HG02981 (cell line): ENCODE measurements around the gene MLLT6.
"Not testable (repeated sequence)": the region's sequence is repeated elsewhere in the genome, so short reads cannot be mapped to it uniquely, and the experiment has no call there.

ENCODE experiments used
- ATAC-seq: cut with Tn5 transposase; IDR thresholded peaks from one replicate; pipeline ENCODE4 v1.9.1; 2021; ENCODE audit warnings: mild to moderate bottlenecking, moderate library complexity; ENCODE audit not compliant: unreplicated experiment

MLLT6 gene

DNA sequence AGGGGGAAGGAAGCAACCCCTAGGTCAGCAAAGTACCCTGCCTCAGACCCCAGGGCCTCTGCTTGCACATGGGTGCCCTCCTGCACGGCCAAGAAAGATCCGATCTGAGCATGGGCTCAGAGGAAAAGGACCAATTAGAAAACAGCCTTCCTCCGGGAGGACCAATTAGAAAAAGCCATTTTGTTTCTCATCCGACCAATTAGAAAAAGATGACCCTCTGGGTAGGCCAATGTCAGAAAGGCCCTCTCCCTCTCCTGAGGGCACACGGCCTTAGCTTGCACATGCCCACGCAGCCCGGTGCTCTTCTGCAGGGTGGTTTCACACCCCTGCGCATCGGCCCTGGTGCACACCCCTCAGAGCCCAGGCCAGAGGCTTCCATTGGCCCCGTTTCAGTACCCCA is 20.0 kb downstream of the MLLT6 start:
- no peak for ATAC-seq

DNA sequence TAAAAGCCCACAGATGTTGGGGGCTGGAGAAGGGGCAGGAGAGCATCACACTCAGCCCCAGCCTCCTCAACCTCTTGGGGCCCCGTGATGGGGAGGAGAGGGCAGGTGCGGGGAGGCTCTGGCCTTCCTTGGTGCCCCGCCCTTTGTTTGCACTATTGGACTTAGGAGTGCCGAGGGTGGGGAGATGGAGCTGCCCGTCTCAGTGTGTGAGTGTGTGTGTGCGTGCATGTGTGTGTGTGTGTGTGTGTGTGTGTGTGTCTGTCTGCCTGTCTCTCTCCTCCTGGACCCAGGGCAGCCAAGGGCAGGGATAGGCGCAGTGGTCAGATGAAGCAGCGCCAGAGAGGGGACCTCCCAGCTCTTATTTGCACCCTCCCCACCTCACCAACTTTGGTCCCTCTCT is 21.1 kb downstream of the MLLT6 start:
- ATAC-seq = not testable (repeated sequence)

DNA sequence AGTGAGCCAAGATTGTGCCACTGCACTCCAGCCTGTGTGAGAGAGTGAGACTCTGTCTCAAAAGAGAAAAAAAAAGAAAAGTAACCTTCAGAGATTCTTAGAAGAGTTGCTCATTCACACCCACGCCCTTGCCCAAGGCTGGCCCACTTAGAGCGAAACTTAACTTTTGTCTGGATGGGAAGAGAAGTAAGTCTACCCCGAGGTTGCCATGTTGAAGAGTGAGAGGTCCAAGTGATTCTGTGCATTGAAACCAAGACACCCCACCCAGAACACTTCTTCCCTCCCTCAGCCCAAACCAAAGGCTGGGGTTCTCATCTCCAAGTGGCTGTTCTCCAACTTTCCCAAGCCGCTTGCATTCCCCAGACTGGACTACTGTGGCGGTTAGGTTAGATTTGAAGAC is 22.7 kb downstream of the MLLT6 start:
- ATAC-seq = no peak

DNA sequence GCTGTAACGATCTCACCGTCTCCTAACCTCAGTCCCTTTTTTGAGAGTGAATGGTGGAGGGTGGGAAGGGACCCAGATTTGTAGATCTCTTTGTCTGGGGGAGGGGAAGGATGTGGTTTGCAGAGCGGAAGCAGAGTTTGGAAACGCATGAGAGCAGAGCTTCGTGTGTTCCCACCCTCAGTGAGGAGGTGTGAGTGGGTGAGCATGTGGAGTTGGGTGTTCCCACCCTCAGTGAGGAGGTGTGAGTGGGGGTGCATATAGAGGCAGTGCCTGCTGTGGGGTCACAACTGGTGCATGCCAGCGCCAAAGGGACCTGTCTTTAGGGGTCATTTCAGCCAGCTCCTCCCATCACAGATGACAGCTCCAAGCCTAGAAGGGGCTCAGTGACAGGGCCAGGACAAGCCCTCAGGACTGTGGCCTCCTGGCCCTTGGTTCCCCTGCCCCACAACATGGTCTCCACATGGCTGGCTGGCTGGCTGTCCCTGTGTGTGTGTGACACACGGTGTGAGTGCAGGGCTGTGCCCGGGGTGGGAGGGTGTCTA is 23.3 kb downstream of the MLLT6 start:
- no peak for ATAC-seq

DNA sequence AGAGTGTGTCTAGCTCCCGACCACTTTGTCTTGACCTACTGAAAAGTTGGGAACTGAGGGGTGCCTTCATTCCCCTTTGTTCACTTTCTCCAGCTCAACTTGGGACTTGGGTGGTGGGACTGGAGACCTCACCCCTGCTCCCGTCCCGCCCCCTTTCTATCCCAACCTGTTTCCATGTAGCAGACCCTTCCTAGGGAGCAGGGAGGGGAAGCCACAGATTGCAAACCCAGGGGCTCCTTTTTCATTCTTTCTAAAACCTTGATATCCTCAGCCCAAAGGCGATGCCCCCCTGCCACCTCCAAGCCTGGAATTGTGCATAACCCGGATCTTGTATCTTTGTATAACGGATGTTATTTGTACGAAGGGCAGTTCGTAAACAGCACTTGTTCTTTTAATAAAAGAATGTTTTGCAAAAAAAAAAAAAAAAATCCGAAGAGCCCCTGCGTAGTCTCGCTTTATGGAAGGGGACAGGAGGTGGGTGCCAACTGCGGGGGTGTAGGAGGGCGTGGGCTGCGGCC is 24.4 kb downstream of the MLLT6 start:
- ATAC-seq = no peak

DNA sequence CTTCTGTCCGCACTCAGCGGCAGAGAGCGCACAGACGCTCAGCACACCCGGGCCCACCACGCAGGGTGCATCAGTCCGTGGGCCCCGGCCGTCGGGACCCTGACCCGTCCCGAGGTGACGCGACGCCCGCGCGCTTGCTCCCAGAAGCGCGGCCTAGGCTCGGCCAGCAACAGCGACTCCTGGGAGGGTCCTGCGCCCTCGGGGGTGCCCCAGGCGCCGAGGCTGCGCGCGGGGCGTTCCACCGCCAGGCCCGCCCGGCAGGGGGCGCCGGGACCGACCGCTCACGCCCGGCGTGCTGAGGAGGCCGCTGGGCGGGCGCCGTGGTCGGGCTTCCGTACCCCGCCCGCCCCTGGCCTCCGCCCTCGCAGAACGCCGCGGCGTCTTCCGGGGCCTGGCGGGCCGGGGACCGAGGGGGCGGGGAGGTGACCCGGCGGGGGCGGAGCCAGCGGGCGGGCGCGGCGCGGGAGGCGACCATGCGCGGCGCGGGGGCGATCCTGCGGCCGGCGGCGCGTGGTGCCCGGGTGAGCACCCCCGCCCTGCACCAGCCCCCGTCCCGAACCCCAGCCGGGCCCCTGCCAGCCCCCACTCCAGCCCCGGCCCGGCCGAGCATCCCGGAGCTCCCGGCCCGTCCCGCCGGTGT is 24.9 kb downstream of the MLLT6 start, which contains the start of gene CISD3:
TSS of gene CISD3 (plus strand) at position 456 of the 640 bp plus-strand sequence. CDS start at position 474, 18 bp downstream.
- ATAC-seq = peak; percentile 70

DNA sequence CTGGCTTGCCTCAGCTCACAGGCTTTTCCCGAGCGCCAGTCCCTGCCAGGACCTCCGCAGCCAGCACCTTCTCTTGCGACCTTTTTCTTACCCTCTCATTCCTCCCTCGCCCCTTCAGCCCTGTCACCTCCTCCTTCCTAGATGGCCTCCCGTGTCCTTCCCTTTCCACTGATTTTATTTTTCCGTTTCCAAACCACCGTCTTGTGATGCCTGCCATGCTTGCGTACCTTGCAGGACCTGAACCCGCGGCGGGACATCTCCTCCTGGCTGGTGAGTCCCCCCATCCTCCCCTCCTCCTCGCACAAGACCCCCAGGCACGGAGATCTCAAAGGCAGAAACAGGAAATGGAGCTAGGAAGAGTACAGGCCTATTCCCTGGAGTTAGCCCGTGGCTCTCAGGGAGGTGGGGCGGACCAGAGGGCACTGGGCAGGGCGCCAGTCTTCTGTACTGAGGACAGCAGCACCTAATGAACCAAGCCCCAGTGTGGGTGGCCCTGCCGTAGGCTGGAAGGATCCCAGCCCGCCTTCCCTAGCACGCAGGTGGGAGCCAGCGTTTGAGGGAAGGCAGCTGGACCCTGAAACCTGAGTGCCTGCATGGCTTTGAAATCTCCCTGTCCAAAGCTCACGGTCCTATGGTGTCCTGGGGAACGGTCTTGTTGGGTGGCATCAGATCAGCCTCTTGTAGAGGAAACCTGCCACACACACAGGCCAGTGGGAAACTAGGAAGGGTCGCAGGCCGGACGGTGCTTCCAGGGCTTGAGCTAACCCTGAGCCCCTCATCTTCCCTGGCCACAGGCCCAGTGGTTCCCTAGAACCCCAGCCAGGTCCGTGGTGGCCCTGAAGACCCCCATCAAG is 25.7 kb downstream of the MLLT6 start:
- ATAC-seq = no peak

DNA sequence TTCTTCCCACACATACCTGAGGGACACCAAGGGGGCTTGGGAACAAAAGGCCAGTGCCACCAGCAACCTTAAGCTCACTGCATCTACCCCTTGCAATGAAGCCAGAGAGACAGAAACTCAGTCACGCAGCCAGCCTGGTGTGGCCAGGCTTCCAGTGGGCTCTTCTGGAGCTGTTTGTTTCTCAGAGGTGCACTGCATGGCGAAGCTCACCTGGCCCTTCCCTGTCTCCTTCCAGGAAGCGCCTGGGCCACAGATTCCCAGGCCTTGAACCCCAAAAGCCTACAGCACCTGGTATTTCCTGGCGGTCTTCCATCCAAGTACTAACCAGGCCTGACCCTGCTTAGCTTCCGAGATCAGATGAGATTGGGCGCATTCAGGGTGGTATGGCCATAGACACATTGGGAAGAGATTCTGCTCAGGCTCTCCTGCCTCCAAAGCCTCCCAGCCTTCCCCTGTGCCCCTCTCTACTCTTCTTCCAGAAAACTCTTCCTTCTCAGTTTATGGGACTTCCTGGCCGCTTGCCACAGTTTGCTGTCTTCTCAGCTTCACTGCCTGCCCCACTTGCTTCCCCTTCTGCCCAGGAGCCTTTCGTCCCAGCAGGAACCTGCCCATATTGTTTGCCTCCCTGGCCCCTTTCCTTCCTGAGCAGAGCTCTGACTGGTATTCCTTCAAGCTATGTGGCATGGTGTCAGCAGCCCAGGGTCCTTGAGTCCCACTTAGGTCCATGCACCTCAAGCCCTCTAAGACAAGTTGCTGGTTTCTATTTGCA is 26.6 kb downstream of the MLLT6 start:
- ATAC-seq = no peak

DNA sequence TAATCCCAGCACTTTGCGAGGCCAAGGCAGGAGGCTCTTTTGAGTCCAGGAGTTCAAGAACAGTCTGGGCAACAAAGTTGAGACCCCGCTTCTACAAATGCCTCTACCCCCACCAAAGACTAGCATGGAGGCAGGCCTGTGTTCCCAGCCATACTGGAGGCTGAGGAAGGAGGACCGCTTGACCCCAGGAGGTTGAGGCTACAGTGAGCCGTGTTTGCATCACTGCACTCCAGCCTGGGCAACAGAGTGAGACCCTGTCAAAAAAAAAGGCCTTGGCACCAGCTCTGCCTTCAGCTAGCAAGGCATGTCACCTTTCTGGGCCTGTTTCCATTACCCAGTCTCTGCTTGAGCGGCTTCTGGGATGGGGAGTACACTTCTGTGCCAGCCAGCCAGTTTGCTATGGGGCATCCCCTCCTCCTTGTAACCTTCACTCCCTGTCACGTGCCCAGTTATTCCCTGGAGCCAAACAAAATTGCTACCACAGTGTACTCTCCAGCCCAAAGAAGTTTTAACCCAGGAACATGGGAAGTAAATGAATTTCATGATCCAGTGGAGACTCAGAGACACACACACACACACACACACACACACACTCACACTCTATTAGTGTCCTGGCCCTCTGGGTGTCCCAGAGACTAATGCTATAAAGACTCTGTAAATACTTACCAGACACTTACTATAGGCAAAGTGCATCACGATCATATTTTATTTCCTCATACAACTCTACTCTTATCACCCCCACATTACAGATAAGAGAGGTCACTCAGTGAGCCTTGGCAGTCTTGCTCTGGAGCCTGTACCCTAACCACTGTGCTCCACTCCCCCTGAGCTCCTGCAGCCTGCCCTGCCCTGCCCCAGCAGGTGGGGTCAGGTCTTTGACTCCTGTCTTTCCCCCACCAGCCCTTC is 27.6 kb downstream of the MLLT6 start:
- ATAC-seq = no peak

DNA sequence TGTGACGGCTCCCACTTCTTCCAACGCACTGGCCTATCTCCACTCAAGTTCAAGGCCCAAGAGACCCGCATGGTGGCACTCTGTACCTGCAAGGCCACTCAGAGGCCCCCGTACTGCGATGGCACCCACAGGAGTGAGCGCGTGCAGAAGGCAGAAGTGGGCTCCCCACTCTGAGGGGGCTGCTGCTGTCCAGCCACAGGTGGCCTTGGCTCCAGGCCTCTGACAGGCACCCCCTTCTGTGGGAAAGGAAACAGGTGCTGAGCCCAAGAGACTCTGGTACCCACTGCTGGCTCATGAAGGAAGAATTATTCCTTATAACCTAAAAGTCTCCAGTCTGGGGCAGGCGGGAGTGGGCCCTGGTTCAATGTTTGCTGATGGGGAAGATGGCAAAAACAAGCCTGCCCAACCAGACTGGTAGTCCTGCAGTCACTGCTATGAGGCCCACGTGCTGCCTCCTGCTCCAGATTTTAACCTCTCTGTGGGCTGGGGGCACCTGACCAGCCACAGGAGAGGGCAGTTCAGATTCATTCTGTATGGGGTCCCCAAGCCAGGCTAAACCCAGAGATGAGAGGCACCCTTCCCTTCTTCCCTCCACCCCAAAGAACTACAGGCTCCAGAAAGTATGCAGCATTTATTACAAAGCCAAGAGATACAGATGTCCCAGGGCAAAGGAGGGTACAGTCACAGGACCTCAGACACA is 28.4 kb downstream of the MLLT6 start:
- ATAC-seq = no peak

DNA sequence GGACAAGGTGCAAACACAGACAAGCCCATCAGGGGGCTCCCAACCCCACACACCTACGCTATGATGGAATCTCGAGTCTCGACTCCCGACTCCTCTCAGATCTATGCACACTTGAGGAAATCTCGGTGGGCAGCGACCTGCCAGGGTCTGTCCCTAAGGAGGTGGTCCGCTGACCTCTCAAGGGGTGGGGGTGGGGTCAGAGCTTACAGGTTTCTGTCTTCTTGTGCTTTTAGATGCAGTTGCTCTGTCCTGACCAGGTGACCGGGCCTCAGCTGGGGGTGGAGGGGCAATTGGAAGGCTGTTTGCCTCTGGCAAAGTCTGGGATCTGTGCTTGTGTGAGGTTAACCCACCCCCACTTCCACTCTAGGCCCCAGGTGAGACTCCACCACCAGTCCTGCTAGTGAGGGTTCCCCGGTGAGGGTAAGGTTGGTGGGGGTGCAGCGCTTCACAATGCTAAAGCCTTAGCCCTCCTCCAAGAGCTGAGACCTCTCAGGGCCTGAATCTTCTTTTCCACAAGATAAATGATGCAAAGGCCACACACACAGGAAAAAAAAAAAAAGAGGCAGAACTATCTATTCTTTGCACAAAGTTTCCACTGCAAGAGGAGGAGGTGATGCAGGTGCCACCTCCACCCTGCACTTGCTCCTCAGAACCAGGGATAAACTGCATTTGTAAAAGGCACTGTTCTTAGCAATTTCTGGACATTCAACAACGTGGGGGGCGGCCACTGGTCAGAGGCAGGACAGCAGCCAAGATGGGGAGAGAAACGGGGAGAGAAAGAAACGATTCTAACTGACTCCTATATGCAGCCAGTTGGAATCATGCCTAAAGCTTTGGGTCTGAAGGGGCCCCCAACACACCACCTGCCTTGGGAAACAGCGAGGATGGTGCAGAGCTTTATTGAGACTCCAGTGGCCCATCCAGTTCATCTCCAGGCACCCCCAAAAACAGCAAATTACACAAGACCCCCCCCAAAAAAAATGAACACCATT is 29.2 kb downstream of the MLLT6 start:
- no peak for ATAC-seq

DNA sequence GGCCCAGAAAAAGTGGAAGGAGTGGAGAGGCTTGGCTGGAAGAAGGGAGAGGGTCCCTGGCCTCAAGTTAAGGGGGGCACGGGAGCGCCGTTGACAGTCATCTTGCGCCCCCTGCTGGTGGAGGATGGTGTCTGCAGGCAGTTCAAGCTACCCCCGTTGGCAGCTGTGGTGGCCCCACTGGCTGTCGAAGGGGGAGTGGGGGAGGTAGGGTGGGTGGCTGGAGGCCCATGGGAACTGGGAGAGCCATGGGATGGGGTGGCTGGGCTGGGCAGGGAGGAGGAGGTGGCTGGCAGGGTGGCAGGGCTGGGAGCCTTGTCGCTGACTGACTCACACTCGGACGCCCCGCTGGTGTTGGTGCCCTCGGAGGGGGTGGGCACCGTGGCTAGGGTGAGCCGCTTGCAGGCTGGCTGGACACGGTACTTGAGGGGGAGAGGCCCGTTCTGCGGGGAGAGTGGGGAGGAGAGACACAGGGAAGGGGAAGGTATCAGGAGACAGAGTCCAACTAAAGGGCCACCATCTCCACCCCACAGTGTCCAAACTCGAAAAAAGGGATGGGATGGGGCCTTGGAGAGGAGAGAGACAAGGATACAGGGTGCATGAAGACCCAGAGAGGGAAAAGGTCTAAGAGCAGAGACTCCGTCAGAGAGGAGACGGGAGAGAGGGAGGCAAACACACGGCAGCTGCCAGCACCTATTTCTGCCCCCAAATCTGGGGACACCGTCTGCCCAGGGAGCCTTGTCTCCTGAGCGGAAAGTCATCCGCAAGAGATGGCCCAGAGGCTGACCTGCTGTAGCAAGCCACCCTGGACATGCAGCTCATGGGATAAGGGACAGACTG is 30.3 kb downstream of the MLLT6 start:
- ATAC-seq = no peak

DNA sequence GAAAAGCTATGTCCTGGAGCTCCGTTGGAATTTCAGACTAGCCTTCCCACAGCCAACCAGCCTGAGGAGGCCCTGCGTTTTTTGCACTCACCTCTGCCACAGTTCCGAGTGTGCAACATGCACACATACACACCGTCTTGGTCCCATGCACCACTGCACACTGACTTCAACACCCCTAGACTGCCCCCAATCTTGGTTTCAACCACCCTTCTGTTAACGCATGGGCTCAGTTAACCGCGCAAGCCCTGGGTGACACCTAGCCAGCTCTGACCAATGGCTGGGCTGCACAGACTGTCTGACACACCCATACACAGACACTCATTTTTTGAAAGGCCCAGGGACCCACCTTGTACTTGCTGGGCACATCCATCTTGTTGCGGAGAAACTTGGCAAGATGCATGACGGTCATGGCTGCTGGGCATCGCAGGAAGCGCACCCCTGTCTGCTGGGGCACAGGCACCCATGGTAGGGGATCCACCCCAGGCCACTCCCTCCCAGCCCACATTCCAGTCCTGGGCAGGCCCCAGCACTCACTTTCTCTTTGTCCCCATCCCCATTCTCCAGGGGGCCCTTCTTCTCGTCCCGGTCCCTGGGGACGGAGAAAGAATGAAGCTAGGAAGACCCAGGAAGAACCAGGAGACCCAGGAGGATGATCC is 33.1 kb downstream of the MLLT6 start:
- ATAC-seq = no peak

DNA sequence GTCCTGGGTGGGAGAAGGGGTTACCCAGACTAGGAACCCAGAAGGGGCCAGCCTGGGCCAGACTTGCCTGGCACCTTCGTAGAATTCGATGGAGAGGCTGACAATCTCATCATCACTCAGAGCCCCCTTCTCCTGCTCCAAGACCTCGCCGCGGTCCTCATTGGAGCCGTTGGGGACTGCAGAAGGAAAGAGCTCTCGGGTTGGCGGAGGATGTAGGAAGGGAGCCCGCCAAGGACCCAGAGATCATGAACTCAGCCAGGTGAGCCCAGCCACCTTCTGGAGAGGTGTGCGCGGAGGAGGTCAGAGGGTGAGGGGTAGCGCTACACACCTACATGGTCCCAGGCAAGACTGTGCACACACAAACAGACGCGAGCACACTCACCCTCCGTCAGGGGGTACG is 33.6 kb downstream of the MLLT6 start:
- ATAC-seq = no peak

DNA sequence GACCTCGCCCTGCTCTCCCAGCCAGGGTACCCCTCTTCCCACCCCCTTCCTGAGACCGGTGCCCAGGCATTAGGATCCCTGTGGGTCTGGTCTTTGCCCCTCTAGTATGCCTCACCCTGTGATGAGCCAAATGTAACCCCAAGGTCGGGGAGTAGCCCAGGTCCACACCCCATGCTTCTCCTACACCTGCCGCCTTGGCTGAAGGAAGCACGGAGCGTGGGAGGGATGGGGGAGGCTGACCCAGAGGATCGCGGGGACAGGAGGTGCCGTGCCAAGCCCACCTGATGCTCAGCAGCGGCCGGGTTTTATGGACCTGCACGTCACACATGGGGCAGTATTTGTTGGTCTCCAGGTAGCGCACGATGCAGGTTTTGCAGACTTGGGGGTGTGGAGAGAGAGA is 34.2 kb downstream of the MLLT6 start:
- no peak for ATAC-seq

DNA sequence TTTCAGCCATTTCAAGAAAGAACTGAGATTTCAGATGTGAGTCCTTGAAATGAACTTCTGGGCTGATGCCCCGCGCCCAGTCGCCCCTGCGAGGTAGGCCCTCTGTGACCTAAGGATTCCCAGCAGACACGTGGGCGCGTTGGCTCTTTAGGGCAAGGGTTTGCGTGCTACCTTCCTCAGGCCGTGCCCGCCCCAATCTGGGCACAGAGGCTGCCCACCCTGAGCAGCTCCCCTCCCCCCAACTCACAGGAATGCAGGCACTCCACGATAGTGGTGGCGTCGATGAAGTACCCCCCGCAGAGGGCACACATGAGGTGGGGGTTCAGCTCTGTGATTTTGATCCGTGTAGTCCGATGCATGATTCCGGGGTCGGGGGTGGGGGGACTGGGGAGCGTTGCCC is 35.0 kb downstream of the MLLT6 start:
- no peak for ATAC-seq

DNA sequence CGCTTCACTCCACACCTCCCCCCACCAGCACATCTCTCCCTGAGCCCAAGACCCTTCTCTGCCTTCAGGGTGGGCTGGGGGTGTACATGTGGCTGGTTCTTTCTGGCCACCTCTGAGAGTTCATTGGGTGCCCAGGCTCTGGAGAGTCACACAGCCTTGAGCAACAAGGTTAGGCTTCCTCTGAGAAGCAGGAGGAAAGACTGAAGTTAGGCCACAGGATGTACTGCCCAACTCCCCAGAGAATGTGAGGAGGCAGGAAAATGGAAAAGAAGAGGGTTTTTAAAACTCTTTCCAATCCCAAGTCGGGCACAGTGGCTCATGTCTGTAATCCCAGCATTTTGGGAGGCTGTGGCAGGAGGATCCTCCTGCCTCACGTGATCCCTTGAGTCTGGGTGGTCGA is 35.7 kb downstream of the MLLT6 start:
- ATAC-seq = no peak
